ENCODE results near the gene NKX2-1. TPM values are rescaled to one million over a fixed set of nuclear protein-coding genes. Genes with fewer than 3 reads are reported as not detected.

Gene NKX2-1
- total RNA-seq, 1 donor from 2014 or later: not detected

DNA sequence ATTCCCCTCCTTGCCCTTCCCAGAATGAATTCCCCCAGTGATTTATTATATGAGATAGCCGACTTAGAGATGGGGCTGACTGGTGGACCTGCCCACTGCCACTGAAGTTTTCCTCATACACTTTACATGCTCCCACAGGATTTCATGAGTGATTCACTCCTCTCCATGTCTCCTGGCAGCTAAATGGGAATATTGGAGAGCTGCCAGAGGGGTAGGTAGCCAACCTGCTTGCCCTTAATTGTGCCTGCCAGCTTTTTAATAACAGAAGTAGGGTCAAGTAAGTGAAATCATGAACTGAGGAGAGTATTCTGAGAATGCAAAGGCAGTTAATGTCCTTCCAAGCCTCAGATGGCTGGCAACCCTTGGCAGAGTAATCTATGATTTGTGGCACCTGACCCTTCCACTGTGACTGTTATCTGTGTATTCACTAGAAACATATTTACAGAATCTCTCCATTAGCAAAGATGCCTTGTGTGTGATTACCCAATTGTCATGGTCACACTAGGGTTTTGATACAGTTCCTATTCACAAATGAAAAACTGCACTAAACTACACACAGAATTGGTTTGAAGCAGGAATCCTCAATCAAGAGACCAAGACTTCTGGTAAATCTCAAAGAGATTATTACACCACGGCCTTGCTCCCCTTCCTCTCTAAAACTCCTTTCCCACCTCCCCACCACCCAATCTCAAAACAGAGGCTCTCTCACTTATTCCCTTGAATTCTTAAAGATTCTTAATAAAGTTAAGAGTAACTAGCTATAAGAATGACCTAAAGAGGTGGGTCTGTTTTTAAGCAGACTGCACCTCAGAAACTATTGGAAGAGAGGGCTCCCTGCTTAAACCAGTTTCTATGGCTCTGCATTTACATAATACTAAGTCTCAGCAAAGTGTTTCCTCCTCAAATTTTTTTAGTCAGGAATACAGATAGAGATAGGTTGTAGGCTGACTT, 17.2 kb downstream of the NKX2-1 start:
- H3K4me1 Mint-ChIP-seq (ENCODE audit: low read depth, unreplicated experiment): no peaks in the 10 kb centered on the region
- H3K27me3 Mint-ChIP-seq (ENCODE audit: low read depth, unreplicated experiment): peaks cover 78% of the 10 kb centered on the region
- H3K27ac Mint-ChIP-seq (ENCODE audit: unreplicated experiment): no peak overlapping the region
- H3K27ac ChIP-seq (ENCODE audit: low read depth, low read length): no peak overlapping the region
- H3K9me3 Mint-ChIP-seq (ENCODE audit: unreplicated experiment): peaks cover 6% of the 10 kb centered on the region
- no peaks in the 10 kb centered on the region for H3K4me1 ChIP-seq (ENCODE audit: insufficient read depth, low read length)
- no peak for TF ChIP-seq EZH2 (IDR thresholded peaks at IDR 0.05; ENCODE audit: insufficient read depth, low read length)
- TF ChIP-seq, protein P1, sequence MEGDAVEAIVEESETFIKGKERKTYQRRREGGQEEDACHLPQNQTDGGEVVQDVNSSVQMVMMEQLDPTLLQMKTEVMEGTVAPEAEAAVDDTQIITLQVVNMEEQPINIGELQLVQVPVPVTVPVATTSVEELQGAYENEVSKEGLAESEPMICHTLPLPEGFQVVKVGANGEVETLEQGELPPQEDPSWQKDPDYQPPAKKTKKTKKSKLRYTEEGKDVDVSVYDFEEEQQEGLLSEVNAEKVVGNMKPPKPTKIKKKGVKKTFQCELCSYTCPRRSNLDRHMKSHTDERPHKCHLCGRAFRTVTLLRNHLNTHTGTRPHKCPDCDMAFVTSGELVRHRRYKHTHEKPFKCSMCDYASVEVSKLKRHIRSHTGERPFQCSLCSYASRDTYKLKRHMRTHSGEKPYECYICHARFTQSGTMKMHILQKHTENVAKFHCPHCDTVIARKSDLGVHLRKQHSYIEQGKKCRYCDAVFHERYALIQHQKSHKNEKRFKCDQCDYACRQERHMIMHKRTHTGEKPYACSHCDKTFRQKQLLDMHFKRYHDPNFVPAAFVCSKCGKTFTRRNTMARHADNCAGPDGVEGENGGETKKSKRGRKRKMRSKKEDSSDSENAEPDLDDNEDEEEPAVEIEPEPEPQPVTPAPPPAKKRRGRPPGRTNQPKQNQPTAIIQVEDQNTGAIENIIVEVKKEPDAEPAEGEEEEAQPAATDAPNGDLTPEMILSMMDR (IDR thresholded peaks at IDR 0.05; ENCODE audit: insufficient read depth, low read depth, low read length): no peak
- H3K27me3 ChIP-seq (ENCODE audit: insufficient read depth, low read length): peaks cover 62% of the 10 kb centered on the region
- no peaks in the 10 kb centered on the region for H3K9me3 ChIP-seq (ENCODE audit: insufficient read depth, low read depth, low read length)
- H3K79me2 ChIP-seq (ENCODE audit: insufficient read depth, low read length): no peaks in the 10 kb centered on the region
- no peak overlapping the region for H3K9ac ChIP-seq (ENCODE audit: low read length)
- no peaks in the 10 kb centered on the region for H3K36me3 ChIP-seq (ENCODE audit: insufficient read depth, low read length)
- H3K4me2 ChIP-seq (ENCODE audit: low read length): no peak overlapping the region
- no peaks in the 10 kb centered on the region for H3K36me3 Mint-ChIP-seq (ENCODE audit: low read depth, unreplicated experiment)
- DNase-seq (ENCODE audit: low read depth): no peak
- no peaks in the 10 kb centered on the region for H4K20me1 ChIP-seq (ENCODE audit: insufficient read depth, low read length)
- H2AFZ ChIP-seq (ENCODE audit: low read depth, low read length): no peak overlapping the region
- no peak for FAIRE-seq
- no peak overlapping the region for H3K4me3 ChIP-seq (ENCODE audit: insufficient read depth, low read depth, low read length)
- H3K4me3 Mint-ChIP-seq (ENCODE audit: unreplicated experiment): no peak overlapping the region

DNA sequence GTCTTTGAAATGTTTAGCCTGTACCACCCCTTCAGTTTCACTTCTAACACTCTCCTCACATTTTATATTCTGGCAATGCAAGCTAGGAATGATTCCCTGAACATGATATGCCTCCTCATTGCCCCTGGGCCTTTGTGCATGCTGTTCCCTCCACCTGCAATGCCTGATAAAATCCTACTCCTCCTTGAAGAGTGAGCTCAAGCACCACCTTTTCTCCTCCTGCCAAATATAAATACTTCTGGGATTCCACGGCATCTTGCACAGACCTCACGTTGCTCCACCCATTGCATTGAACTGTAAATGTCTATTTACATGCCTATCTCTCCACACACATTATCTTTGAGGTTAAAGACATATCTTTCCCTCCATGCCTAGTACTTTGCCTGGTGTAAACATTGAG, 21.1 kb downstream of the NKX2-1 start:
- peaks cover 62% of the 10 kb centered on the region for H3K27me3 Mint-ChIP-seq (ENCODE audit: low read depth, unreplicated experiment)
- no peak for TF ChIP-seq EZH2 (IDR thresholded peaks at IDR 0.05; ENCODE audit: insufficient read depth, low read length)
- TF ChIP-seq, protein P1 (IDR thresholded peaks at IDR 0.05; ENCODE audit: insufficient read depth, low read depth, low read length): no peak
- no peaks in the 10 kb centered on the region for H3K9me3 Mint-ChIP-seq (ENCODE audit: unreplicated experiment)
- H3K4me3 Mint-ChIP-seq (ENCODE audit: unreplicated experiment): no peak overlapping the region
- Histone ChIP-seq H3K9me3 (ENCODE audit: insufficient read depth, low read depth, low read length) (no peaks in the 10 kb centered on the region), H3K9ac (ENCODE audit: low read length) (no peak overlapping the region), H3K4me1 (ENCODE audit: insufficient read depth, low read length) (no peaks in the 10 kb centered on the region), H3K36me3 (ENCODE audit: insufficient read depth, low read length) (no peaks in the 10 kb centered on the region), H3K4me2 (ENCODE audit: low read length) (no peak overlapping the region), H4K20me1 (ENCODE audit: insufficient read depth, low read length) (no peaks in the 10 kb centered on the region), H3K4me3 (ENCODE audit: insufficient read depth, low read depth, low read length) (no peak overlapping the region), H3K27me3 (ENCODE audit: insufficient read depth, low read length) (peaks cover 30% of the 10 kb centered on the region), H2AFZ (ENCODE audit: low read depth, low read length) (no peak overlapping the region), H3K79me2 (ENCODE audit: insufficient read depth, low read length) (no peaks in the 10 kb centered on the region), H3K27ac (ENCODE audit: low read depth, low read length) (no peak overlapping the region)
- H3K4me1 Mint-ChIP-seq (ENCODE audit: low read depth, unreplicated experiment): no peaks in the 10 kb centered on the region
- DNase-seq (ENCODE audit: low read depth) (no peak), FAIRE-seq (no peak)
- H3K36me3 Mint-ChIP-seq (ENCODE audit: low read depth, unreplicated experiment): no peaks in the 10 kb centered on the region
- no peak overlapping the region for H3K27ac Mint-ChIP-seq (ENCODE audit: unreplicated experiment)

DNA sequence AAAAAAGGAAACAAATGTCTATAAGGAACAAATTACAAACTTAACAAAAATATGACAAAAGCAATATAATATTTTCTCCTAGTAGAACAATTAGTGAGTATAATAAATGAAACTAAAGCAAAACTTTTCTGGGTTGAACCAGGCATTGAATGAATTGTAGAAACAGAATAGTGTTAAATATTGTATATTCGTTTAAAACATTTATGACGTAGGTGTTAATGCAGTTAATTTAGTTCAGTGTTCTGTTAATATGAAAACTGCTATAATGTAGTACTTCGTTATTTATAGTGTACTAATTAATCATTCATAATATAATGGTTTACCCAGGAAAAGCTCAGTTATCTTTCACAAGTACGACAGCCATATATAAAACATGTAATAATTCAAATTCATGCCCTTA, 23.7 kb downstream of the NKX2-1 start:
- Mint-ChIP-seq H3K4me3 (ENCODE audit: unreplicated experiment) (no peak overlapping the region), H3K27ac (ENCODE audit: unreplicated experiment) (no peak overlapping the region), H3K9me3 (ENCODE audit: unreplicated experiment) (no peaks in the 10 kb centered on the region), H3K36me3 (ENCODE audit: low read depth, unreplicated experiment) (no peaks in the 10 kb centered on the region), H3K27me3 (ENCODE audit: low read depth, unreplicated experiment) (peaks cover 52% of the 10 kb centered on the region), H3K4me1 (ENCODE audit: low read depth, unreplicated experiment) (no peaks in the 10 kb centered on the region)
- no peaks in the 10 kb centered on the region for H3K9me3 ChIP-seq (ENCODE audit: insufficient read depth, low read depth, low read length)
- H3K27ac ChIP-seq (ENCODE audit: low read depth, low read length): no peak overlapping the region
- H3K36me3 ChIP-seq (ENCODE audit: insufficient read depth, low read length): no peaks in the 10 kb centered on the region
- peaks cover 10% of the 10 kb centered on the region for H3K27me3 ChIP-seq (ENCODE audit: insufficient read depth, low read length)
- no peaks in the 10 kb centered on the region for H3K4me1 ChIP-seq (ENCODE audit: insufficient read depth, low read length)
- H3K9ac ChIP-seq (ENCODE audit: low read length): no peak overlapping the region
- H2AFZ ChIP-seq (ENCODE audit: low read depth, low read length): no peak overlapping the region
- H3K79me2 ChIP-seq (ENCODE audit: insufficient read depth, low read length): no peaks in the 10 kb centered on the region
- H3K4me3 ChIP-seq (ENCODE audit: insufficient read depth, low read depth, low read length): no peak overlapping the region
- no peak for TF ChIP-seq EZH2 (IDR thresholded peaks at IDR 0.05; ENCODE audit: insufficient read depth, low read length)
- TF ChIP-seq, protein P1 (IDR thresholded peaks at IDR 0.05; ENCODE audit: insufficient read depth, low read depth, low read length): no peak
- no peaks in the 10 kb centered on the region for H4K20me1 ChIP-seq (ENCODE audit: insufficient read depth, low read length)
- no peak overlapping the region for H3K4me2 ChIP-seq (ENCODE audit: low read length)
- FAIRE-seq (no peak), DNase-seq (ENCODE audit: low read depth) (no peak)

All from astrocyte (in vitro differentiated cells and primary cell).